ENCODE data around the gene DGLUCY. TPM values are rescaled to one million over a fixed set of nuclear protein-coding genes. Genes with fewer than 3 reads are reported as not detected.
"Not testable (repeated sequence)": the region's sequence is repeated elsewhere in the genome, so short reads cannot be mapped to it uniquely, and the experiment has no call there.

The DGLUCY gene
- total RNA-seq, 1 donor, result 45.6 TPM

GRCh38 chr14:91094772-91095171, 19.1 kb upstream of the DGLUCY start:
- Histone ChIP-seq H3K4me2 (ENCODE audit: insufficient read depth, low read length) (no peak overlapping the region), H3K79me2 (ENCODE audit: insufficient read depth, low read length) (no peaks in the 10 kb centered on the region), H3K4me3 (ENCODE audit: insufficient read depth, low read length) (no peak overlapping the region), H3K36me3 (ENCODE audit: insufficient read depth, low read length) (no peaks in the 10 kb centered on the region), H2AFZ (ENCODE audit: low read length) (no peak overlapping the region), H3K4me1 (ENCODE audit: insufficient read depth, low read length) (no peaks in the 10 kb centered on the region), H3K9me3 (ENCODE audit: low read depth, low read length) (no peaks in the 10 kb centered on the region), H4K20me1 (ENCODE audit: insufficient read depth, low read length) (no peaks in the 10 kb centered on the region), H3K27me3 (ENCODE audit: insufficient read depth, low read length) (no peaks in the 10 kb centered on the region), H3K27ac (ENCODE audit: low read depth, low read length) (no peak overlapping the region)
- no peak for DNase-seq (ENCODE audit: insufficient read length, low spot score, missing footprints)
- TF ChIP-seq CTCF (IDR thresholded peaks at IDR 0.05; ENCODE audit: extremely low read depth, low read depth, low read length), result no peak

GRCh38 chr14:91095178-91095577, 18.7 kb upstream of the DGLUCY start:
- no peaks in the 10 kb centered on the region for H3K27me3 ChIP-seq (ENCODE audit: insufficient read depth, low read length)
- H3K4me3 ChIP-seq (ENCODE audit: insufficient read depth, low read length), result no peak overlapping the region
- no peak overlapping the region for H3K27ac ChIP-seq (ENCODE audit: low read depth, low read length)
- no peaks in the 10 kb centered on the region for H3K9me3 ChIP-seq (ENCODE audit: low read depth, low read length)
- H4K20me1 ChIP-seq (ENCODE audit: insufficient read depth, low read length), result no peaks in the 10 kb centered on the region
- H3K36me3 ChIP-seq (ENCODE audit: insufficient read depth, low read length), result no peaks in the 10 kb centered on the region
- H3K79me2 ChIP-seq (ENCODE audit: insufficient read depth, low read length), result no peaks in the 10 kb centered on the region
- DNase-seq (ENCODE audit: insufficient read length, low spot score, missing footprints), result no peak
- no peak overlapping the region for H3K4me2 ChIP-seq (ENCODE audit: insufficient read depth, low read length)
- no peak for TF ChIP-seq CTCF (IDR thresholded peaks at IDR 0.05; ENCODE audit: extremely low read depth, low read depth, low read length)
- no peaks in the 10 kb centered on the region for H3K4me1 ChIP-seq (ENCODE audit: insufficient read depth, low read length)
- no peak overlapping the region for H2AFZ ChIP-seq (ENCODE audit: low read length)

GRCh38 chr14:91097657-91098056, 16.2 kb upstream of the DGLUCY start:
- H3K79me2 ChIP-seq (ENCODE audit: insufficient read depth, low read length); H3K4me2 ChIP-seq (ENCODE audit: insufficient read depth, low read length); H4K20me1 ChIP-seq (ENCODE audit: insufficient read depth, low read length); H2AFZ ChIP-seq (ENCODE audit: low read length); H3K4me3 ChIP-seq (ENCODE audit: insufficient read depth, low read length); H3K9me3 ChIP-seq (ENCODE audit: low read depth, low read length); H3K27ac ChIP-seq (ENCODE audit: low read depth, low read length); H3K27me3 ChIP-seq (ENCODE audit: insufficient read depth, low read length); H3K36me3 ChIP-seq (ENCODE audit: insufficient read depth, low read length); H3K4me1 ChIP-seq (ENCODE audit: insufficient read depth, low read length); DNase-seq (ENCODE audit: insufficient read length, low spot score, missing footprints): not testable (repeated sequence)

GRCh38 chr14:91098591-91098990, 15.3 kb upstream of the DGLUCY start:
- Histone ChIP-seq H3K4me3 (ENCODE audit: insufficient read depth, low read length) (no peak overlapping the region), H2AFZ (ENCODE audit: low read length) (no peak overlapping the region), H3K27me3 (ENCODE audit: insufficient read depth, low read length) (no peaks in the 10 kb centered on the region), H3K27ac (ENCODE audit: low read depth, low read length) (no peak overlapping the region), H3K36me3 (ENCODE audit: insufficient read depth, low read length) (no peaks in the 10 kb centered on the region), H3K4me2 (ENCODE audit: insufficient read depth, low read length) (no peak overlapping the region), H3K9me3 (ENCODE audit: low read depth, low read length) (no peaks in the 10 kb centered on the region), H3K4me1 (ENCODE audit: insufficient read depth, low read length) (no peaks in the 10 kb centered on the region), H3K79me2 (ENCODE audit: insufficient read depth, low read length) (no peaks in the 10 kb centered on the region), H4K20me1 (ENCODE audit: insufficient read depth, low read length) (no peaks in the 10 kb centered on the region)
- TF ChIP-seq CTCF (IDR thresholded peaks at IDR 0.05; ENCODE audit: extremely low read depth, low read depth, low read length), result no peak
- DNase-seq (ENCODE audit: insufficient read length, low spot score, missing footprints), result no peak

Measured in osteoblast (primary cell).